HFF-Myc (cell line): ENCODE measurements around the gene ANTXRL.

Experiments used
- DNase-seq: peaks from one replicate; pipeline ENCODE4 v3.0.0-alpha.2; 2011; ENCODE audit warnings: low read depth; ENCODE audit errors: extremely low read depth
- H3K4me3 ChIP-seq: replicated peaks from 2 replicates; pipeline ENCODE4 v1.5.1; 2011; ENCODE audit warnings: low read depth, mild to moderate bottlenecking, control low read depth, low read length
- TF ChIP-seq, protein P1 (sequence below): IDR thresholded peaks from 2 replicates; pipeline ENCODE4 v1.5.1; 2012; ENCODE audit warnings: mild to moderate bottlenecking, low read depth, low read length, control low read depth; ENCODE audit errors: missing control alignments

Gene ANTXRL

DNA sequence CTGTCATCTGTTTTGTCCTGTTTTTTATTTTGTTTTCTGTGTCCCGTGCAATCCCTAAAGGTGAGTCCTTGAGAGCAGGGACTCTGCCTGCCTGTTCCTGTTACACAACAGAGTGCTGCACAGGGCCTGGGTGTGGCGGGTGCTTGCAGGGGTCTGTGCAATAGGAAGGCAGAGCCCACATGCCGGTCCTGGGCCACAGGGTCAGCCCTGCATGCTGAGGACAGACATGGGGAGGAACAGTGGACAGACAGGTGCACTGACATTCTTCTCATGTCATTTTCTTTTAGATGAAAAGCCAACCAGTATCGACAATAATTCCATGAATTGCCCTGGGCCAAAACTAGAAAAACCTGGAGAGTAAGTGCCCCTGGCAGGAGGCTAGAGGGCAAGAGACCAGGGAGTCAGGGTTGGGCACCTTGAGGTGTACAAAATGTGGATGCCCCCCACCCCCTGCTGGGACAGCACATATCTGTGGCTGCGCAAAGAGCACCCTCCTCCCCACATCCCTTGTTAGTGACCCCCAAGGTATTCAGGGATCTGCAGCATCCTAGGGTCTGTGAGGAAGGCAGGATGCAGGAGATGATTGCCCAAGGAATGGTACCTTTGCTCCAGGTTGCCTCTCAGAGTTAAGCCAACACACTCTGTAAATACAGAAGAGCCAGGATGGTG is 19.9 kb downstream of the ANTXRL start:
- TF ChIP-seq, protein P1, sequence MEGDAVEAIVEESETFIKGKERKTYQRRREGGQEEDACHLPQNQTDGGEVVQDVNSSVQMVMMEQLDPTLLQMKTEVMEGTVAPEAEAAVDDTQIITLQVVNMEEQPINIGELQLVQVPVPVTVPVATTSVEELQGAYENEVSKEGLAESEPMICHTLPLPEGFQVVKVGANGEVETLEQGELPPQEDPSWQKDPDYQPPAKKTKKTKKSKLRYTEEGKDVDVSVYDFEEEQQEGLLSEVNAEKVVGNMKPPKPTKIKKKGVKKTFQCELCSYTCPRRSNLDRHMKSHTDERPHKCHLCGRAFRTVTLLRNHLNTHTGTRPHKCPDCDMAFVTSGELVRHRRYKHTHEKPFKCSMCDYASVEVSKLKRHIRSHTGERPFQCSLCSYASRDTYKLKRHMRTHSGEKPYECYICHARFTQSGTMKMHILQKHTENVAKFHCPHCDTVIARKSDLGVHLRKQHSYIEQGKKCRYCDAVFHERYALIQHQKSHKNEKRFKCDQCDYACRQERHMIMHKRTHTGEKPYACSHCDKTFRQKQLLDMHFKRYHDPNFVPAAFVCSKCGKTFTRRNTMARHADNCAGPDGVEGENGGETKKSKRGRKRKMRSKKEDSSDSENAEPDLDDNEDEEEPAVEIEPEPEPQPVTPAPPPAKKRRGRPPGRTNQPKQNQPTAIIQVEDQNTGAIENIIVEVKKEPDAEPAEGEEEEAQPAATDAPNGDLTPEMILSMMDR, result no peak
- DNase-seq, result no peak
- no peak overlapping the region for H3K4me3 ChIP-seq

DNA sequence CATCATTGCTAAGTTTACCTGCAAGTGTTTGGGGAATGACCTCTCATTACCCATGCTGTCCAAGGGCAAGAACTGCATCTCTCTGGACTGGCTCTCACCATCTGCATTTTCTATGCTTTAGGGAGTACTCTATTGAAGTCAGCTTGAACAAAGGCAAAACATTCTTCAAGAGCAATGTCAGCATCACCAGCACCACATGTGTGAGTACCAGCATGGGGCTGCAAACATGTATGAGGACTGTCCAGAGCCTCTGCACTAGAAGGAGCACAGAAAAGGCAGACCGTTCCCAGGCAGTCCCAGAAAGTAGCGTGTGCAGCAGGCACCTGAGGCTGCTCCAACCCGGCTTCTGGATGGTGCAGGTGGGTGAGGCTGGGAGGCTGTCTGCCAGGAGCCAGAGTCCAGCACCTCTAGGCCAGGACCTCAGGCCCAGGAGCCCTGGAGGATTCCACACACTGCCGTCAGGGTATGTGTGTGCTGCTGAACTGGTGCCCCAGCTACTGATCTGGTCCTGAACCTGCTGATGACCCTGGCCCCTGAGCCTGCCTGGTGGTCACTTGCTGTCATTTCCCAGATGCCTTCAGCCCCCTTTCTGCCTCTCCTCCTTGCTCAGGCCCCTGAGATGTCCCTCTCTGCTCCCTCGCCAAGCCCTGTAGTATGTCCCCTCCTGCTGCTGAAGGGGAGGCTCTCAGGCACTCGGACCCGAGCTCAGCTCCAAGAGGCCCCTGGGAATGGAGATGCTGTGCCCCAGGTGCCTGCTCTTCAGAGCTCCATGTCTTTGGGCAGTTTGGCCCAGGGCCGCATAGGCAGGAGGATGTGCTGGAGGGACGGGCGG is 20.7 kb downstream of the ANTXRL start:
- DNase-seq, result no peak
- H3K4me3 ChIP-seq, result no peak overlapping the region
- TF ChIP-seq, protein P1, result no peak

DNA sequence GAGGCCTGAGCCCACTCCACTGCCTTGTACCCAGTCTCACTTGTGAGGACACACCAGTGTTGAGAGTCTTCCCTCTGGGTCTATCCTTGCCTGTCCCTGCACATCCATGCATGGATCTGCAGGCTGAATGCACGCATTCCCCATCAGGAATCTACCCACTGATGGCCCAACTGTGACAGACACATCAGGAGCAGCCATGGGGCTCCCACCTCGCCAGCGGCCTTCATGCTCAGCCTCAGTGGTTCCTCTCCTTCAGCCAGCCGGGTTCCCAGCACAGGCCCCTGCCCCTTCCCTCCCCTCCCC is 21.3 kb downstream of the ANTXRL start:
- H3K4me3 ChIP-seq, result no peak overlapping the region
- TF ChIP-seq, protein P1, result no peak

DNA sequence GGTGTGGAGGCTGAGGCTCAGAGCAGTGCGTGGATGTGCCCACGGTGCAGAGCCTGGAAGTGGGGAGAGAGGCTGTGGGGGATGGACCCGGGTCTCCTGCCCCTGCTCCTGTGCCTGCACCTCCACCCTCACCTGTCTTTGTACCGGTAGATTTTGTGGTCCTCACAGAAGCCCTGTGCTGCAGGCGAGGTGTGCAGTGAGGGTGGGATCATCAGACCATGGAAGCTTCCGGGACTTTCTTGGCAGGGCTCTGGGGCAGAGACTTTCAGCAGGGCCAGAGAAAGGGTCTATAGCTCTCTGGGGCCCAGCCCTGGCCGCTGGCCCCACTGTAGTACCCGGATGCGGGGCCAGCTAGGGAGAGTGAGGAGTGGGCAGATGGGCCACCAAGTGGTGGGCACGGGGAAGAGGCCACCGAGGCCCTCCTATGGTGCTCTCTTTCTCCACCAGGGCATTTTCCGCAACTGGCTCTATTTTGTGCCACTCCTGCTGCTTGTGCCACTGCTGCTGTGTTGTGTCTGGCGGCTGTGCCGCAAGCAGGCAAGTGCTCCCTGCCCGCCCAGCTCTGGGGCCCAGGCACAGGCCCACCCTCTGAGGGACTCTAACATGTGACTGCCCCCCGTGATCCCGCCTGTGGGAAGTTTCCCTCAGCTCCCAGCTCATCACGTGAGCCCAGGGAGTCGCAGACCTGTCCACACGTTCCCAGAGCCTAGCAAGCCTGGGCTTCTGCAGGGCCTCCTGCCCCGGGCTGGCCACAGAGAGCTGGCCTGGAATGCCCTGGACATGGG is 22.1 kb downstream of the ANTXRL start:
- TF ChIP-seq, protein P1, result no peak
- DNase-seq, result no peak
- no peak overlapping the region for H3K4me3 ChIP-seq

More for the DNA sequence above, 21.3 kb downstream of the ANTXRL start:
- DNase-seq, result no peak

DNA sequence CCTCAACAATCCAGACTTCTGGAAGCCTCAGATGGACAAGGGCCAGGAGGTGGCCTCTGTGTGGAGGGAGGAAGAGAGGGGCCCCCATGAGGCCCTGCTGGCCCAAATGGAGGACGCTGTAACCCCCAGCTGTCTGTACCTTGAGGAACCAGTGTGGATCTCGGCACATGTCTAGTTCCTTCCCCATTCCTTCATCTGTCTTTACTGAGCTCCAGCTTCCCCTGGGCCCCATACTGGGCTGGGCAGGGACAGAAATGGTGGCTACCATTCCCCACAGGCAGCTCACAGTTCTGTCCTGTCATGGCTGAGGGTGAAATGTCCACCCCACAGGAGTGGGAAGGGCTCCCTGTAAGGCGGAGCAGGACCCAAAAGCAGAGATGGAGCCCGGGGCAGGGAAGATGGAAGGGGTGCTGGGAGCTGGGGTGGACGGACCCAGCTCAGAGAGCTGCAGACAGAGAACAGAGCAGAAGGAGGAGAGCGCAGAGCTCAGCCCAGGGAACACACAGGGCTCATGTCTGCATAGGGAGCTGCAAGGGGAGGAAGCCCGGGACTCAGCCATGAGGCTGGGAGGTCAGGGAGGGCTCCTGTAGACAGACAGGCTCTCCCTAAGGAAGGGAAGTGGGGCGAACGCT is 22.8 kb downstream of the ANTXRL start:
- H3K4me3 ChIP-seq, result no peak overlapping the region
- no peak for DNase-seq
- TF ChIP-seq, protein P1, result no peak

DNA sequence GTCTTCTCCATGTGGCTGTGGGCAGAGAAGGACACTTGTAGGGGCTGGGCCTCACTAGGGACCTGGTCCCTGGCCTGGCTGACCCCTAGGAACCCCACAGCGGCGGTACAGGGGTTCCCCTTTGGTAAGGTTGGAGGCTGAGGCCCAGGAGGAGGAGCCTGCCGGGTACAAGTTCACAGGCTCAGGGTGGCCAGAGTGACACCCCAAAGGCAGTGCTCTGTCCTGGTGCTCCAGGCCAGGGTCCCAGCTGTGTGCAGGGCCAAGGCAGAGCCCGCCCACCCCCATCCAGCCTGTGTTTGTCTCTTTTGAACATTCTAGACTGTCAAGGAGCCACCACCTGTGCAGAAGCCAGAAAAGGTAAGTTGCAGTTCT is 23.3 kb downstream of the ANTXRL start:
- TF ChIP-seq, protein P1, result no peak
- H3K4me3 ChIP-seq, result no peak overlapping the region
- no peak for DNase-seq
